SK-N-SH (cell line): ENCODE measurements around the gene GPD1L. TPM values are rescaled to one million over a fixed set of nuclear protein-coding genes. Genes with fewer than 3 reads are reported as not detected.

Source experiments
- CTCF ChIA-PET: fragments of 300-600, 350-600 bp; formaldehyde crosslinking; extraction: SDS; loops from one replicate; lab custom pipeline; 2021; lab: Yijun Ruan, JAX
- POLR2A ChIA-PET: fragments of 350-600 bp; sonication (Branson Sonifier 250); formaldehyde crosslinking; extraction: SDS; loops from one replicate; lab custom pipeline; 2020; ENCODE audit warnings: antibody characterized with exemption, inconsistent platforms; lab: Yijun Ruan, JAX
- DNase-seq: peaks from one replicate; pipeline ENCODE4 v3.0.0; 2012
- H2AFZ ChIP-seq: fragments of 200-600 bp; sonication (generic); 2 replicates; pipeline ENCODE4 v1.8.1; 2016; ENCODE audit warnings: antibody characterized with exemption, mild to moderate bottlenecking, low read depth
- H3F3A ChIP-seq: fragments of 200-600 bp; sonication (generic); replicated peaks from 2 replicates; pipeline ENCODE3; 2016; ENCODE audit warnings: antibody characterized with exemption, mild to moderate bottlenecking; ENCODE audit not compliant: insufficient read depth
- H3K27ac ChIP-seq, 2 experiments: fragments of 200-500 bp in 1 of 2; fragments of 200-600 bp in 1 of 2; sonication (Bioruptor generic) in 1 of 2; sonication (generic), shearing (Covaris generic) in 1 of 2; 2 replicates each; pipeline versions ENCODE4 v1.5.1 to v1.6.1; 2014 to 2016; ENCODE audit warnings: low read depth in 2 of 2, inconsistent platforms in 1 of 2, low read length in 1 of 2, mild to moderate bottlenecking in 1 of 2, mixed read lengths in 1 of 2
- H3K27me3 ChIP-seq: fragments of 200-600 bp; sonication (generic), shearing (Covaris generic); 2 replicates; pipeline ENCODE4 v1.6.1; 2016; ENCODE audit warnings: mixed run types; ENCODE audit not compliant: insufficient read depth
- H3K36me3 ChIP-seq, 2 experiments: fragments of 200-500 bp in 1 of 2; fragments of 200-600 bp in 1 of 2; sonication (Bioruptor generic) in 1 of 2; sonication (generic) in 1 of 2; replicated peaks in 1 of 2; 2 replicates each; pipeline versions ENCODE3 to v1.5.1; 2014 to 2016; ENCODE audit warnings: low read length in 1 of 2, mild to moderate bottlenecking in 1 of 2; ENCODE audit not compliant: insufficient read depth in 2 of 2, control insufficient read depth in 1 of 2
- H3K4me1 ChIP-seq, 2 experiments: fragments of 200-500 bp in 1 of 2; fragments of 200-600 bp in 1 of 2; sonication (Bioruptor generic) in 1 of 2; sonication (generic), shearing (Covaris generic) in 1 of 2; 2 replicates each; pipeline versions ENCODE4 v1.5.1 to v1.6.1; 2014 to 2016; ENCODE audit warnings: low read depth in 1 of 2, low read length in 1 of 2, mixed run types in 1 of 2; ENCODE audit not compliant: insufficient read depth in 2 of 2, control insufficient read depth in 1 of 2
- H3K4me2 ChIP-seq: fragments of 200-600 bp; sonication (generic), shearing (Covaris generic); 2 replicates; pipeline ENCODE4 v1.6.1; 2017; ENCODE audit warnings: mixed run types
- H3K4me3 ChIP-seq, 2 experiments: fragments of 200-500 bp in 1 of 2; fragments of 200-600 bp in 1 of 2; sonication (Bioruptor generic) in 1 of 2; sonication (generic), shearing (Covaris generic) in 1 of 2; 2 replicates each; pipeline versions ENCODE4 v1.5.1 to v1.8.1; 2014 to 2016; ENCODE audit warnings: low read depth in 2 of 2, inconsistent platforms in 1 of 2, low read length in 1 of 2, mild to moderate bottlenecking in 1 of 2, mixed read lengths in 1 of 2, moderate library complexity in 1 of 2
- H3K79me2 ChIP-seq: fragments of 200-600 bp; sonication (generic); 2 replicates; pipeline ENCODE4 v1.8.1; 2017; ENCODE audit warnings: mild to moderate bottlenecking; ENCODE audit not compliant: insufficient read depth
- H3K9ac ChIP-seq: fragments of 200-600 bp; sonication (generic); 2 replicates; pipeline ENCODE4 v1.6.1; 2017; ENCODE audit warnings: mixed run types
- H3K9me2 ChIP-seq: fragments of 200-600 bp; sonication (generic); 2 replicates; pipeline ENCODE4 v1.6.1; 2017; ENCODE audit warnings: mixed run types
- H3K9me3 ChIP-seq: fragments of 200-600 bp; sonication (generic); 2 replicates; pipeline ENCODE4 v1.6.1; 2017; ENCODE audit warnings: mixed run types, mild to moderate bottlenecking, moderate library complexity
- H4K20me1 ChIP-seq: fragments of 200-600 bp; sonication (generic); 2 replicates; pipeline ENCODE4 v1.6.1; 2017; ENCODE audit warnings: mild to moderate bottlenecking, mixed run types; ENCODE audit not compliant: insufficient read depth
- CTCF ChIP-seq: fragments of 200-600 bp; sonication (generic); IDR thresholded peaks from 2 replicates; pipeline ENCODE4 v1.6.1; 2017; ENCODE audit warnings: antibody characterized with exemption, mild to moderate bottlenecking, moderate library complexity
- EZH2phosphoT487 ChIP-seq: fragments of 200-600 bp; sonication (generic); IDR thresholded peaks from 2 replicates; pipeline ENCODE4 v1.6.1; 2017; ENCODE audit warnings: low read depth, mixed run types, mild to moderate bottlenecking, antibody characterized with exemption, moderate library complexity, borderline replicate concordance
- FOSL2 ChIP-seq: IDR thresholded peaks from 2 replicates; pipeline ENCODE4 v1.4.0; 2012; ENCODE audit warnings: low read depth, mild to moderate bottlenecking, moderate library complexity, borderline replicate concordance
- FOXJ3 ChIP-seq: sonication (generic); formaldehyde crosslinking; IDR thresholded peaks from 2 replicates; pipeline ENCODE4 v1.5.1; 2020; ENCODE audit warnings: mild to moderate bottlenecking, missing genetic modification reagents
- FOXM1 ChIP-seq: IDR thresholded peaks from 2 replicates; pipeline ENCODE4 v1.4.0; 2012; ENCODE audit warnings: low read depth, mild to moderate bottlenecking
- GABPA ChIP-seq: IDR thresholded peaks from 2 replicates; pipeline ENCODE4 v1.4.0; 2012; ENCODE audit warnings: low read depth, mild to moderate bottlenecking
- GATA2 ChIP-seq: sonication (generic); formaldehyde crosslinking; IDR thresholded peaks from 2 replicates; pipeline ENCODE4 v1.5.0; 2020; ENCODE audit warnings: mild to moderate bottlenecking, missing genetic modification reagents
- NFIC ChIP-seq: IDR thresholded peaks from 2 replicates; pipeline ENCODE4 v1.4.0; 2012; ENCODE audit warnings: borderline replicate concordance
- NRF1 ChIP-seq: IDR thresholded peaks from 2 replicates; pipeline ENCODE4 v1.6.1; 2012; ENCODE audit warnings: low read depth, mild to moderate bottlenecking, low read length
- POLR2AphosphoS5 ChIP-seq: IDR thresholded peaks from 2 replicates; pipeline ENCODE4 v1.6.1; 2012; ENCODE audit warnings: low read depth, low read length
- RCOR1 ChIP-seq: fragments of 150-350 bp; IDR thresholded peaks from 2 replicates; pipeline ENCODE4 v1.6.1; 2017; ENCODE audit warnings: antibody characterized with exemption, low read length
- REST ChIP-seq: IDR thresholded peaks from 2 replicates; pipeline ENCODE4 v1.6.1; 2012; ENCODE audit warnings: mild to moderate bottlenecking, low read depth, low read length, moderate library complexity
- RXRA ChIP-seq: IDR thresholded peaks from 2 replicates; pipeline ENCODE4 v1.4.0; 2012; ENCODE audit warnings: low read depth, mild to moderate bottlenecking, borderline replicate concordance
- TEAD4 ChIP-seq: IDR thresholded peaks from 2 replicates; pipeline ENCODE4 v1.4.0; 2012; ENCODE audit warnings: mild to moderate bottlenecking, borderline replicate concordance; ENCODE audit not compliant: insufficient read depth
- USF1 ChIP-seq: IDR thresholded peaks from 2 replicates; pipeline ENCODE4 v1.4.0; 2012; ENCODE audit warnings: low read depth, borderline replicate concordance
- polyA plus RNA-seq, 3 experiments: library from polyadenylated mRNA; depleted of rRNA; stranded (reverse); fragments of >200 nt; gene quantifications; 2 replicates each; pipeline ENCODE4 v1.2.3, GENCODE V29; 2012

GPD1L gene
- polyA plus RNA-seq, 1 of the 3 experiments (the other 2 are of a cell fraction): 6.1 TPM

DNA sequence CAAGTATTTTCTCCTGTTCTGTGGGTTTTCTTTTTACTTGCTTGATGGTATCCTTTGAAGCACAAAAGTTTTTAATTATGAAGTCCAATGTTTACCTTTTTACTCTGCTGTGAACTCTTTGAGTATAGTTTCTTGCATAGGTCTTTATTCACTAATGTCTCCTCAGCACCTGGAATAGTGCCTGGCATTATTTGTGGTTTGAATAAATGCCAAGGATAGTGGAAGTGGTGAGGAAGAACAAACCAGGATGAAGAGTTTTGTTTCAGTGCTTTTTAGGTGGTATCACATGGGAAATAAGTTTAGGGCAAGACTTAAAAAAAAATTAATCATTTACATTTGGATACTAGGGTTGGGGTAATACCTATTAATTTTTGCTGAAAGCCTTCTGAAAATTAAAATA is 25.7 kb downstream of the GPD1L start:
- POLR2A ChIA-PET: no interaction called here
- Histone ChIP-seq H3K9me2 (no peaks in the 10 kb centered on the region), H3K4me3 (no peak overlapping the region), H3K79me2 (no peaks in the 10 kb centered on the region), H4K20me1 (no peaks in the 10 kb centered on the region), H3K4me2 (no peak overlapping the region), H3K27ac (no peak overlapping the region), H3K27me3 (no peaks in the 10 kb centered on the region), H3F3A (no peaks in the 10 kb centered on the region), H3K4me1 (peaks cover 0 to under 1% of the 10 kb centered on the region in 2 experiments; a peak in 2 of 4 replicates), H3K9ac (no peak overlapping the region), H2AFZ (no peak overlapping the region), H3K36me3 (no peaks in the 10 kb centered on the region), H3K9me3 (no peaks in the 10 kb centered on the region)
- TF ChIP-seq EZH2phosphoT487: no peak
- no peak for TF ChIP-seq FOSL2
- no peak for TF ChIP-seq FOXJ3
- no peak for TF ChIP-seq NRF1
- no peak for TF ChIP-seq RXRA
- no peak for TF ChIP-seq GABPA
- no peak for TF ChIP-seq POLR2AphosphoS5
- TF ChIP-seq TEAD4: no peak
- TF ChIP-seq GATA2 (CRISPR knock-in tag): no peak
- TF ChIP-seq NFIC: no peak
- no peak for TF ChIP-seq FOXM1
- TF ChIP-seq REST: no peak
- TF ChIP-seq CTCF: no peak
- TF ChIP-seq USF1: no peak
- no peak for TF ChIP-seq RCOR1
- CTCF ChIA-PET: interaction anchor here (1.0 to 2.0 kb wide), 2 partner anchors 12 to 113 kb away, joined by 4 to 9 read pairs; no protein-coding TSS in a partner anchor
- DNase-seq: no peak
